NCI-H524 (cell line): ENCODE data around the gene ZBTB16.
A peak's percentile ranks its signal among the peaks of the same experiment; 100 is the strongest.

Experiments
- DNase-seq, 2 experiments: peaks; one replicate each; lab custom pipeline; 2025; lab: John Stamatoyannopoulos, UW

ZBTB16 gene

DNA sequence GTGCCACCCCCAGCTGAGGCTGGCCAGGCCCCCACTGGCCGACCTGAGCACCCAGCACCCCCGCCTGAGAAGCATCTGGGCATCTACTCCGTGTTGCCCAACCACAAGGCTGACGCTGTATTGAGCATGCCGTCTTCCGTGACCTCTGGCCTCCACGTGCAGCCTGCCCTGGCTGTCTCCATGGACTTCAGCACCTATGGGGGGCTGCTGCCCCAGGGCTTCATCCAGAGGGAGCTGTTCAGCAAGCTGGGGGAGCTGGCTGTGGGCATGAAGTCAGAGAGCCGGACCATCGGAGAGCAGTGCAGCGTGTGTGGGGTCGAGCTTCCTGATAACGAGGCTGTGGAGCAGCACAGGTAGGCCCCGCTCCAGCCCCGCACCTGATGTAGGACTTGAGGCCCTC lies 4.7 kb downstream of the ZBTB16 start:
- no peak for DNase-seq

DNA sequence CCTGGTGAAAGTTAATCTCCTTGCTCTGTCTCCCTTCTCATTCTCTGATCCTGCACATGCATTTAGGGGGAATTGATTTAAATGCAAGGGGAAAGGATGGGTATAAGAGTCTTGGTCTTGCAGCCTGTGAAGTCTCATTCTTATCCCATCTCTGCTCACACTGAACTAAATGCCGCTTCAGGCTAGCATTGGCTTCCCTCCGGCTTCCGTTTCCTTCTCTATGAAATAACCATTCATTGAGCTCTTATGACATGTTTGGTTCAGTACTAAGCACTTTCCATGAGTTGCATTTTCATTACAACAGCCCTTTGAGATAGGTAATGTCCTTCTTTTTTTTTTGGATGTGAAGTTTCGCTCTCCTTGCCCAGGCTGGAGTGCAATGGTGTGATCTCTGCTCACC lies 5.6 kb downstream of the ZBTB16 start:
- no peak for DNase-seq

DNA sequence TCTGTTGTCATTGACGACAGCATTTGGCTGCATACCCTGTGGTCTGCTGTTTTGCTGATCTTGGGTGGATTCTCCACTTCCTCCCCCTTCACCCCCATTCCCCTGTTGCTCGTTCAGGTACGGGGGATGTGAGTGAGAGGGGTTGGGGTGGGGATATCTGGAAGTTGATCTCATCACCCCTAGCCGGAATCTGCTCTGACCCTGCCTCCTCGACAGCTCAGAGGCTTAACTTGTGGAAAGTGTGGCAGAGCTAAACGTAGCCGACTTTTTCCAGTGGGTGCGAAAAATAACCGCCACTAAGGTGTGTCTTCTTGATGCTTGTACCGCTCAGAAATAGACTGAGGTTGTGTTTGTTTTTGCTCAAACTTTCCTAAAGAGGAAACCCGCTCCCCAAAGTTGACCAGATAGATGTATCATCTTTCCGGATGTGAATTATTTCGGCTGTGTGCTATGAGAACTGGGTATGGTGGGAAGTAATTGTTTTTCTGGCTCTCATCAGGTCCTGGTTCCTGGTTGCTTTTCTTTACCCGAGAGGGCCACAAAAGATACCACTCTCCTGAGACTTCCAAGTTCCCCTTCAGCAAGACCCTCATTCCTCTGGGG lies 6.6 kb downstream of the ZBTB16 start:
- DNase-seq: no peak

DNA sequence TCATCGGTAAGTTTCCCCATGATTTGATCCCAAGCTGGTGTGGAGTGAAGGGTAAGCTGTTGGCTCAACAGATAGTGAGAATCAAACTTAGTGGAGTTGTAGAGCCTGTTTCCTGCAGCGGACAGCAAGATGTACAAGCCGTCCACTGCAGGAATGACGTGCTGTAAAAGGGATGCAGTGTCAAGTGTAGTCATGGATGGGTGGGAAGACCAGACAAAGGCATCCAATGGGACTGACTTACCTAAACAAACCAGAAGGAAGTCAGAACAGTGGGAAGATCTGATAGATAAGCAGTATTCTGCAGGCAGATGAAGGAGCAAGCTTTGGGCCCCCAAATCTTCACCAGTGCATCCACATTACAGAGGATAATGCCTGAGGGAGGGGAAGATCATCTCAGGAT lies 8.8 kb downstream of the ZBTB16 start:
- DNase-seq: no peak

DNA sequence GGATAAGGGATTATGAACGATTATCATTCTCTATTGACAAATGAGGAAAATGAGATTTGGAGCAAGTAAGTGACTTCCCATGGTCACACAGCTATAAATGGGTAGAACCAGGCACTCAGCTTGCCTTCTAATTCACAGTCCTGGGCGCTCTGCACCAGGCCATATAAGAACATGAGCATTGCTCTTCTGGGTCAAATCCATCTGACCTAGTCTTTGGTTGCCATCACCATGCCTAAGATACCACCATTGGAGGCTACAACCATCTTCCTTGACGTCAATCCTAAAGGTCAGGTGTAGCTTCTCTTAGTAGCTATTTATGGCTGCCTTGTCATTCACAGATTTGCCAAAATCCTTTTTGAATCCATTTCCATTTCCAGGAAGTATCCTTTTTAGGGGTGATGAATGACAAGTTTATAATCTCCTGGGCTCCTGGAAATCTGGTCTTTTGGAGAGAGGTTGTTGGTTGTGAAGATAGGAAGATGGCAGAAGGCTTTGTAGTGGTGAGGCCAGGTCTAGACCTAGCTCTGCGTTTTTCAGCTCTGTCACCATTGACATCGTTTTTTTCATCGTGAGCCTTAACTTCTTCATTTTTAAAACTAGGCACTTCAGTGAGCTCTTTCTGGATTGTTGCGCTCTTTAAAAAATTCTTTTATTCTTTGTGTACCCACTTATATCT lies 11.1 kb downstream of the ZBTB16 start:
- no peak for DNase-seq

DNA sequence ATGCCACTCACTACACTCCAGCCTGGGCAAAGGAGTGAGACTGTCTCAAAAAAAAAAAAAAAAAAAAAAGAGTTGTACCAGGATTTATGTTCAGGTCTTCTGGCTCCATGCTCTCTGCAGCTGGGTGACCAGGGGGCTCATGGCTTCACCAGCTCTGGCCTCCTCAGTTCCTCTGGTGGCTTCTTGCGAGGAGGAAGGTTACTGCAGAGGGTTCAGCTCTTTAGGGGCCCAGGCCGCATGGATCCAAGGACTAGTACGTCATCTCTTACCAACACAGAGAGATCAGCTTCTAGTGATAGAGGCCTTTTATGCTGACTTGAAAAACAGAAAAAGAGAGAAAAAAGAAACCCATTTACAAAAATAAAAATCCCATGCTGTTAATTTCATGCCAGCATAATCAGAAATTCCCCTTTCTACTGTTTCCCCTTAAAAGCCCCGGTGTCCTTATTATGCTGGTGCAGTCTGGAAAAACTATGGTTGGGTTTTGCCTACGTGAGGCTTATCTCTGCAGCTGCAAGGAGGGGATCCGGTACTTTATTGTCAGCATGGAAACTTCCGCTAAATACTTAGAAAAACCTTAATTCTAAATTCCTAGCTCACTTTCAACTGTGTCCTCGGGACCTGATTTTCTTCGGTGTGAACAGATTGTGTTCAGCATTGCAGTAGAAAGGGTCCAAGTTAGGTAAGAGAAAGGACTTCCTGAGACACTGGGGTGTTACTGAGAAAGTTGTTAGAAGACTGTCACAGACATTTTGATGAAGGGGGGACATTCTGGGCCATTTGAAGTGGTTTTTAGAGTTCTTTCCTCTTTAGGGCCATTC lies 13.7 kb downstream of the ZBTB16 start:
- DNase-seq: no peak

DNA sequence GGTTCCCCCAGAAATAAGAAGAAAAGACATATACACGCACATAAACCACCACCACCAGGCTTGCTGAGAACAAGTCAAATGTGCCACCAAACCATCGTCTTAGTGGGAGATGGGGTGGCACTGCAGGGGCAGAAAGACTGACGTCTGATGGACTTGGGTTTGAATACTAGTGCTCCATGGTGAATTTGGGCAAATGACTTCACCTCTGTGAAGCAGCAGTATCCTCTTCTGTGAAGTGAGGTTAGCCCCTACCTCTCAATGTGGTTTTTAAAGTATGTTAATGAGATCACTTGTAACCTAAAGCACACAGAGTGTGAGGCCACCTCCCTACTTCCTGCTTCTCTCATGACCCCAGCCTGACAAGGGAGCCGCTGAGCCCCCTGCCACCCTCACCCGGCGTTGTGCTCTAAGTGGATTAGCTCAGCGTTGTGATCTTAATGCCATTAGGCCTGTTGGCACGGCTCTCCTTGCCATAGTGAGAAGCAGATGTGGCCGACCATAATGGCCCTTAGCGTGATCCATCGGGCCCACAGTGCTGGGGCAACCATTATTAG lies 14.4 kb downstream of the ZBTB16 start:
- DNase-seq: peak; percentile 77 to 86

DNA sequence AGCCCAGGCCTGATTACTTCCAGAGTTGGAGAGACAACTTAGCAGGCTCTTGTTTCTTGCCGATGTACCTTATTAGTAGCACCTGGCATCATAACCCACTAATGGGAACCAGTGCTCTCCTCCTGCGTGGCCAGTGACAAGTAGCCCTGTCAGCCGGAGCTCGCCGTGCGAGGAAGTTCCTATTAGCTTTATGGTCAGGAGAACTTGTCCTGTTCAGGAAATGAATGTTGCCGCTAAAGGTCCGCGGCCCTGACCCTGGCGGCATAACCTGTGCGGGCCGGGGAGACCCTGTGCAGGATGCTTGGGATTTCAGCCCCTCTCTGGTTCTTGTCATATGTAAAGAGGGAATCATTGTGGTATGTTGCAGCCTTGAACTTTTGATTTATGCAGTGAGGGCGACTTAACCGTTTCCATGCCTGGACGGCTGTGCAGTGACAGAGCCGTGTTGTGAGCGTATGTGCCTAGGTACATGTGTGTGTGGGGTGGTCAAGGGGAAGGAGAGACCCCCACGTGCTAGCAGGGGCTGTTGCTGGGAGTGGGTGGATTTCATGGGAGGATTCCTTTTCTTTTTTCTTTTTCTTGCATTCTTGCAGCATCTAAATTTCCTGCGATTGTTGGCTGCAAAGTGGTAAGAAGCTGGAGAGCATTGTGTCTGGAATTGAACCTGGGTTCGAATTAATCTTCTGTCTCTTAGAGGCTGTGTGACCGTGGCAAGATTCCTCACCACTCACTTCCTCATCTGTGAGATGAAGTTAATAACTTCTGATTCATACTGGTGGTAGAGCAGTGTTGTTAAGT lies 15.2 kb downstream of the ZBTB16 start:
- no peak for DNase-seq

DNA sequence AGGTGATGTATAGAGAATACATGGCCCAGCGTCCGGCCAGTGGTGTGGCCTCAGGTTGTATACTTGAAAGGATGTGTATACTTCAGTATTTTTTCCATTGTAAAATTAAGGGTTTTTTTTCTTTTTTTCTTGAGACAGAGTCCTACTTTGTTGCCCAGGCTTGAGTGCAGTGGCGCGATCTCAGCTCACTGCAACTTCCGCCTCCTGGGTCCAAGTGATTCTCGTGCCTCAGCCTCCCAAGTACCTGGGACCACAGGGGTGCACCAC lies 15.8 kb downstream of the ZBTB16 start:
- no peak for DNase-seq

DNA sequence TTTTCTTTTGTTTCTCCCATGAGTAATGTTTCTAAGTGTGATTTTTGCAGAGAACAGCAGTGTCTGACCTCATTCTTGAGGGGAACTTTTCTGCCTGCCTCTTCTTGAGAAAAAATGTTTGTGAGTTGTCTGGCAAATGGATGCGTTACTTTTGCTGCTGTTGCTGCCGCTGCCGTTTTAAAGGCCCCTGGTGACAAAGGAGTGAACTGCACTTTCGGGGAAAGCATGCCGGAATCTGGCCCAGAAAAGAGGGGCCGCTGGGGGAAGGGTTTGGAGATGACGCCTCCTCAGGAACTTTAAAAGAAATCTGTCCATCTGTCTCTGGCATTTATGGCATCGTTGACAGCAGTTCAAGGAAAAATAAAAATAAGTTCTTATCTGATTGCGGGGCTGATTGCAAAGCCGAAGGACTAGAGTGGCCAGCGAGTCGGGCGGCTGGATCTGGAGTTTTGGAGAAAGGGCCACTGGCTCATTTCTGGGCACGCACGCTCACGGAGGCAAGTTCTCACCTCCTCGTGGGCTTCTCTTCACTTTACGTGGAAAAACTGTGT lies 16.5 kb downstream of the ZBTB16 start:
- DNase-seq: no peak

DNA sequence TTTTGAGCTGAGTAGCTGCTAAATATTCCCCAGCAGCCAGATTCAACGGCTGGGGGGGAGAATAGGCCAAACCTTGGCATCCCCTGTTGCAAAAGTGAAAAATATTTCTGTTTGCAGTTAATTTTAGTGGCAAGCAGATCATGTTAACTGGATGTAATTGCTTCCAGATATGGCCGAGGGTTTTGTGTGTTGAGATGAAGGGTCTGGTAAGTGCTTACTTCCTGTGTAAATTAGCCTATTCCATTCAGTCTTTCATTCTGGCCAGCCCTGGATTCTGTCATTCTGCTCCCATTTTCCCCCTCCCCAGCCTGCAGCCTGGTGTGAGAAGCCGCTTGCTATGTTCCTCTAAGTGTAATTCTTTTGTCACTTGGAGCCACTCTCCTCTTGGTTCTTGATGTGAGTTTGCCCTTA lies 17.4 kb downstream of the ZBTB16 start:
- DNase-seq: no peak

DNA sequence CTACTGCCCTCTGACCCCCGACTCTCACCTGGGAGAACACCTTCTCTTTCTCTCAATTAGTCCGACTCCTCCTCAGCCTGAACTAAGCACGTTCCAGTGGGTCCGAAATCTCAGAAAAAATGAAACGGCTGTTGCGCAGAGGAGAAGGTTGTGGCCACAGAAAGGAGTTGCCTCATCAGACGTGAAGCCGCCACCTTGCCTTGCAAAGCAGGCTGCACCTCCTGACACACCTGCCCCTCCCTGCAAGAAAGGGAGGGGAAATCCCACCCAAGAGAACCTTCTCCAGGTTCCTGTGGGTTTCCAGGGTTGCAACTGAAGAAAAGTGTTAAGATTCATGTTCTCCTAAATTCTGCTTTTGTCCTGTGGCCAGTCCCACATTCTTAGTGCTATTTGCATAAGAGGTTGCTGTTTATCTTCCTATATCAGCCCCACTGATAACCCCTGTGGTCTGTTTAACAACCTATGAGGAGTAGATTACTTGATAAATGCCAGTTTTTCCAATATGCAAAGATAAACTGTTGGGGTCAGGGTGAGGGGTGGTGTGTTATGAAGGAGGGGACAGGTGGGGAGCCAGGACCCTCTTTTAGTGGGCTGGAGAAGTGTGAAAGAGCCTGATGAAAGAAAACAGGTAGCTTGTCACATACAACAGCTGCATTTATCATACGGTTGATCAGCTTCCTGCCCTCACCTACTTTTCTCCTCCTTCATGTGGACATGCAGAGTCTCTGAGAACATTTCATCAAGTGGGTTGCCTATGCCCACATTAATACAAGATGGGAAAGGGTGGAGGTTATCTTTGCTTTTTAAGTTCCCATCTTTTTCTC lies 18.2 kb downstream of the ZBTB16 start:
- DNase-seq: no peak

DNA sequence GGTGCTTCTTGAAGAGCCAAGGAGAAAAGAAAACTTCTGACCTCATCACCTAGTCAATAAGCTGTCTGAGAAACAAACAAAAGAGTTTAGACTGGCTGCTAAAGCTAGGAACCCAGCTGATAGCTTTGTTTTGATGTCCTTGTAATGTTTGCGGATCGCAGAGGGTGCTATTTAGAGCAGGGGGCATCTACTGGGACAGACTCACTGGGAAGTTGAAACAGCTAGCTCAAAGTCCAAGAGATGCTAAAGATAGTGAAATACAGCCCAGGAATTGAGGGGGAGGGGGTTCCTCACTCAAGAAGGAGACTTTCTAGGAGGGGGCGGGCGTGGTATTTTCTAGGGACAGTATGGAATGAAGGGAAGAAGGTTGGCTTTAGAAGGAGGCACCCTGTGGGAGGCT lies 18.9 kb downstream of the ZBTB16 start:
- DNase-seq: no peak

DNA sequence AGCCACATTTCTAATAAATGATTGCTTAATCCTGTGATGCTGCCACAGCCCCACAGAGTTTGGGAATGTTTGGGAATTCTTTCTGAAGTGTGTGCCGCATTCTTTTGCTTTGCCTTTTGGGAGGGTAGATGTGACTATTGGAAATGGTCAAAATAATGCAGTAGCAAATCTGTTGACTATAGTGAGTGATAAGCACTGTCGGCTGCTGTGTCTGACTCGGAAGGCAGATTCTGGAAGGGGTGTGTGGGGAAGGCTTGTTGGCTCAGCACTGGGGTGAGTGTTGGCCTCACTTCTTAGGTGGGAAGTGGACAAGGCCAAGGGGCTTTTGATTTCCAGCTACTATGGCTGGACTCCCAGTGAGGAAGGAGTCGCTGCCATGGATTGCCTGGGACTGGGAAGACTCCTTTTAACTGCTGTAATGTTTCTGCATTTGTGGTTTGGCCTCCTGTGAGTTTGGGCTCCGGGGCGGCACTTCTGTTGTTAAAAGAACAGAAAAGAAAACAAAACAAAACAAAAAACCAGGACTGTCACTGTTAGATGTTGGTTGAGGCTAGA lies 20.1 kb downstream of the ZBTB16 start:
- no peak for DNase-seq

DNA sequence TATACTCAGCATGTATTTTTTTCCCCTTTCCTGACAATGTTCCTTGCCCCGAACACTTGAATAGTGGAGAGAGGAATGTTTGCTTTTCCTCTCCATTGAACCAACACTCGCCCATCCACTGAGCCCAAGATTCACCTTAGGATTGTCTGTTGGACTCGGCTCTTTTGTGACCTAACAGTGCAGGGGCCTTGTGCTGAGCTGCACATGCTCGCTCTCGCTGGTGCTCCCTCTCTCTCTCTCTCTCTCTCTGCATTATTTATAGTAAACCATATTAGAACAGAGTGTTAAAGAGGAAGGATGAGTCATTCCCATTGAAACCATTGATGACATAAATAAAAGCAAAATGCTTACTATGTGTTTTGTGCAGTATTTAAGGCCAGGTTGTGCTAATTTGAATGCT lies 20.7 kb downstream of the ZBTB16 start:
- no peak for DNase-seq

DNA sequence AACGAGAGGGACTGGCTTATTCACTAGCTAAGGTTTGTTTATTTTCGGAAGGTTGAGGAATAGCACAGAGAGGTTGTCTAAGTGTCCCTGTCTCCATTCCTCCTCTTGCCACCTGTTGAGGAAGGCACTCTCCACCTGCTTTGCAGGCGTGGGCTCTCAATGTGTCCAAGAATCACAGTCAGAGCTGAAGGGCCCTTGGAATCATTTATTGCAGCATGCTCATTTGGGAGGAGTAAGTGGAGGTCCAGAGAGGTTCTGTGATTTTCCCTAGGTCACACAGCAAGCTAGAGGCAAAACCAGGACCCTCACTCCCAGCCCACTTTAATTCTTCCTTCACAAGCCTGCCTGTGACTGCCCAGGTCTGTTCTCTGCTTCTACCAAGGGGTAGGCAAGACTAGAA lies 21.3 kb downstream of the ZBTB16 start:
- no peak for DNase-seq

DNA sequence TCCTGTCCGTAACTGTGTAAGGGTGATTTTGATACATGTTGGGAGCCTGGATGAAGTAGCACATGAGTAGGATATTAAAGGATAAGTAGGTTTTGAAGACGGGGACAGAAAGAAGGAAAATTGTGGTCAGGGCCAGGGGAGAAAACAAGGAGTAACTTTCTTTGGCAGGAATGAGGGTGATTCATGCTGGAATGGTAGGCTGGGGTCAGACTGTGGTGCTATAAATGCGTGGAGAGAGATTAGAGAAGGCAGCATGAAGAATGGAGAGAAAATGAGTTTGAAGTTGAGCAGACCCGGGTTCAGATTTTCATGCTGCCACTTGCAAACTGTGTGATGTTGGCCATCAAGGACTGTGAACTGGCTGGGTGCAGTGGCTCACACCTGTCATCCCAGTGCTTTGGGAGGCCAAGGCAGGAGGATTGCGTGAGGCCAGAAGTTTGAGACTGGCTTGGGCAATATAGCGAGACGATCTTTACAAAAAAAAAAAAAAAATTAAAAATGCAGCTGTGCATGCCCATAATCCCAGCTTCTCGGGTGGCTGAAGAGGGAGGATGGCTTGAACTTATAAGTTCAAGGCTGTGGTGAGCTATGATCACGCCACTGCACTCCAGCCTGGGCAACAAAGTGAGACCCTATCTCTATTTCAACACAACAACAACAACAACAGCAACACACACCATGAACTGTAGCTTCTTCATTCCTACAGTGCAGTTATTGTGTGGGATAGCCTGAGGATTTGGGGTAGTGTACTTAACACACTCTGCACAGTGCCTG lies 22.3 kb downstream of the ZBTB16 start:
- DNase-seq: no peak

DNA sequence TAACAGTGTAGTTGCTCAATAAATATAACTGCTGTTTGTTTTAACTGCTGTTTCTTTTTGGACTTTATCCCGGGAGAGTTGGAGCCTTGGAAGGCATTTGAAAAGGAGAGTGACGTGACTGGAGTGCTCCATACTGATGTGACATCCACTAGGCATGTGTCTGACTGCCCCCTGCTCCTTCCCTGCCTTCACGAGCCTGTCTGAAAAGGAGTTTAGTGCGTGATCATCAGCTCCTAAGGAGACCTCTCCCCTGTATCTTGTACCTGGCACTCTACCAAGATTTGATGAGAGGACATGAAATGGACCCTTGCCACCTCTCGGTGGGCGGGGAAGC lies 22.9 kb downstream of the ZBTB16 start:
- no peak for DNase-seq

DNA sequence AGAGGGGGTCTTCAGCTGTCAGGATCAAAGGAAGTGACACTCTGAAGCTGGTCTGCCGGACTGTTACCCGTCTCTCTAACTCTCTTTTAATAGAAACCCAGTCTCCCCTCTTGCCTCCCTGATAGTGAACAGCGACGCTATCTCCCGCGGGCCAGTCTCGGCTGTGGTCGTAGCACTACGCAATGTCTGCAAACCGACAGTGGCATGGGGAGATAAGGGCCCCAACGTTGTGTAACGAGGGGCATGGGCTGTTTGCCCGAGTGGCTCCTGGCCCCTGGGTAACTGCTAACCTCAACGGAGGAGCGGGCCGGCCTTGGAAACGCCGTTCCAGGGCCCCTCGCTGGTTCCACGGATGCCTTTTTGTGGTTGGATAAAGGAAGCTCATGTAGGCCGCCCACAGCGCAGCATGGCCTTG lies 23.3 kb downstream of the ZBTB16 start:
- DNase-seq: no peak
